HepG2 (cell line): ENCODE measurements around the gene PCSK6. TPM values are rescaled to one million over a fixed set of nuclear protein-coding genes. Genes with fewer than 3 reads are reported as not detected.
A peak's percentile ranks its signal among the peaks of the same experiment; 100 is the strongest.

ENCODE experiments used
- CENPX ChIP-seq: sonication (generic); formaldehyde crosslinking; IDR thresholded peaks from 2 replicates; pipeline ENCODE4 v1.9.0; 2021; ENCODE audit warnings: mild to moderate bottlenecking, missing genetic modification reagents, moderate library complexity
- DR1 ChIP-seq: sonication (generic); formaldehyde crosslinking; IDR thresholded peaks from 2 replicates; pipeline ENCODE4 v1.8.0; 2021; ENCODE audit warnings: mild to moderate bottlenecking, missing genetic modification reagents, inconsistent platforms
- GZF1 ChIP-seq: sonication (generic); formaldehyde crosslinking; IDR thresholded peaks from 2 replicates; pipeline ENCODE4 v1.5.1; 2020; ENCODE audit warnings: mild to moderate bottlenecking, missing genetic modification reagents
- HOXA3 ChIP-seq: sonication (generic); formaldehyde crosslinking; IDR thresholded peaks from 2 replicates; pipeline ENCODE4 v1.5.0; 2020; ENCODE audit warnings: missing genetic modification reagents
- KLF13 ChIP-seq: sonication (generic); formaldehyde crosslinking; IDR thresholded peaks from 2 replicates; pipeline ENCODE4 v1.4.0; 2020; ENCODE audit warnings: mild to moderate bottlenecking, missing genetic modification reagents
- KMT2A ChIP-seq: sonication (generic); formaldehyde crosslinking; IDR thresholded peaks from 2 replicates; pipeline ENCODE4 v1.4.0; 2020; ENCODE audit warnings: missing genetic modification reagents
- NFYB ChIP-seq: sonication (generic); formaldehyde crosslinking; IDR thresholded peaks from 2 replicates; pipeline ENCODE4 v1.4.0; 2020; ENCODE audit warnings: missing genetic modification reagents
- STAT5B ChIP-seq: sonication (generic); formaldehyde crosslinking; IDR thresholded peaks from 2 replicates; pipeline ENCODE4 v1.4.0; 2020; ENCODE audit warnings: missing genetic modification reagents
- TEAD3 ChIP-seq: optimal IDR thresholded peaks from 2 replicates; pipeline ENCODE3; 2016; ENCODE audit warnings: borderline replicate concordance
- U2AF2 ChIP-seq: fragments of 200-400 bp; formaldehyde crosslinking; IDR thresholded peaks from 2 replicates; pipeline ENCODE4 v1.6.1; 2017; ENCODE audit warnings: low read depth, mild to moderate bottlenecking, low read length
- ZNF235 ChIP-seq: sonication (generic); formaldehyde crosslinking; IDR thresholded peaks from 2 replicates; pipeline ENCODE4 v1.8.1; 2023; ENCODE audit warnings: mild to moderate bottlenecking, missing genetic modification reagents, borderline replicate concordance
- ZNF562 ChIP-seq: sonication (generic); formaldehyde crosslinking; IDR thresholded peaks from 2 replicates; pipeline ENCODE4 v1.8.0; 2022; ENCODE audit warnings: missing genetic modification reagents, borderline replicate concordance
- ZNF737 ChIP-seq: sonication (generic); formaldehyde crosslinking; IDR thresholded peaks from 2 replicates; pipeline ENCODE4 v1.5.0; 2020; ENCODE audit warnings: missing genetic modification reagents, mild to moderate bottlenecking, borderline replicate concordance
- ZNF749 ChIP-seq: sonication (generic); formaldehyde crosslinking; IDR thresholded peaks from 2 replicates; pipeline ENCODE4 v1.8.0; 2022; ENCODE audit warnings: mild to moderate bottlenecking, missing genetic modification reagents, moderate library complexity, borderline replicate concordance
- ZSCAN29 ChIP-seq: sonication (generic); formaldehyde crosslinking; conservative IDR thresholded peaks from 2 replicates; pipeline ENCODE4 v1.4.0; 2020; ENCODE audit warnings: mild to moderate bottlenecking, missing genetic modification reagents
- polyA plus RNA-seq, 8 experiments: library from polyadenylated mRNA; depleted of rRNA in 3 of 8; stranded (reverse) in 7 of 8; unstranded in 1 of 8; fragments of >200 nt; fragmentation: Illumina TruSeq in 4 of 8; extraction: Trizol in 4 of 8; gene quantifications; 2 replicates each; pipeline versions ENCODE4 v1.2.1 to v1.2.3, GENCODE V29; 2011 to 2016; ENCODE audit warnings: low read depth in 4 of 8, missing spikeins in 1 of 8, mixed read lengths in 1 of 8; ENCODE audit not compliant: insufficient read depth in 1 of 8
- total RNA-seq, 5 experiments: library from RNA; depleted of rRNA; stranded (reverse); fragments of >200 nt; fragmentation: Illumina TruSeq; extraction: Trizol; gene quantifications; 2 replicates each; pipeline ENCODE4 v1.2.3, GENCODE V29; 2016; ENCODE audit warnings: low read depth in 1 of 5
- TF ChIP-seq, protein P1 (sequence below): sonication (generic); formaldehyde crosslinking; IDR thresholded peaks from 2 replicates; pipeline ENCODE4 v1.4.0; 2020; ENCODE audit warnings: mild to moderate bottlenecking, missing genetic modification reagents
- TF ChIP-seq, protein P2 (sequence below): sonication (generic); formaldehyde crosslinking; IDR thresholded peaks from 2 replicates; pipeline ENCODE4 v1.4.0; 2020; ENCODE audit warnings: missing genetic modification reagents, low read depth, mild to moderate bottlenecking, borderline replicate concordance
- TF ChIP-seq, protein P3 (sequence below): sonication (generic); formaldehyde crosslinking; IDR thresholded peaks from 2 replicates; pipeline ENCODE4 v1.4.0; 2020; ENCODE audit warnings: mild to moderate bottlenecking, missing genetic modification reagents, borderline replicate concordance
- TF ChIP-seq, protein P4 (sequence below): sonication (generic); formaldehyde crosslinking; IDR thresholded peaks from 2 replicates; pipeline ENCODE4 v1.4.0; 2020; ENCODE audit warnings: missing genetic modification reagents, borderline replicate concordance

Gene PCSK6
- total and polyA plus RNA-seq, 2 of the 13 experiments (the other 11 are each of a cell fraction or from before 2014, with no cell fraction given) = 56.5 to 155 TPM

DNA sequence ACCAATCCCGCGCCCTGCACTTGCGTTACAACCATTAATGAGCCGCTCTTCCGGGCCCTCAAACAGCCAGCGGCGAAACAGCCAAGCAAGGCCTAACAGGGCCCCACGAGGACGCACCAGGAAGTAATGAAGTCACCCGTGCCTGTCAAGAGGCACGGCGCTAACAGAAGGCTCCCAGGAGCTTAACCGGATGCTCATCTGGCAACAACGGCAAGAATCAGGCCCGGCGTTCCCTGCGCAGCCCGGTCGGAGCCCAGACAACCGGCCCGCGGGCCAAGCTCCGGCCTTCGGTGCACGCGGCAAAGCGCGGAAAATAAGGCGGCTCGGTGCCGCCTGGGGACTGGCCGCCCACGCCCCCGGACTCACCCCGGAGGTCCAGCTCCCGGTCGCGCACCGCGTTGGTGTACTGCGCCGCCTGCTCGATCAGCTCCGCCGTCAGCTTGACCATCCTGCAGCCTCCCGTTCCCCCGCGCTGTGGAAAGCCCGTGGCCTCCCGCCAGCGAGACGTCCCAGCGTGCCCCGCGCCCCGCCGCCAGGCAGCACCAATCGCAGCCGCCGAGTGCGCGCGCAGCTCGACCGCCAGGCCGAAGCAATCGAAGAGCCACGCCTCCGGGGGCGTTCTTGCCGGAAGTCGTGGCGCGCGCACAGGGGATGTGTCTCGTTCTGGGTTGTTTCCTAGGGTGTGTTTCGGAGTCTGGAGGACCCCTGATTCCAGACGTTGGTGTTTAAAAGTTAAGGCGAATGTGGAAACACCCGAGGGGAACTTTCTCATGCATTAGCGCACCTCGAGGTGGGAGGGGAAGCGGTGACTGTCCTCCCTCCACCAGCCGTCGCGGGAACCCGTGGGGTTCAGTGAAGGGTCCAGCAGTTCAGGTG, 194.5 kb downstream of the PCSK6 start, which contains the start of gene SNRPA1 (continued):
- TF ChIP-seq DR1 (CRISPR knock-in tag) (peak; percentile 83), STAT5B (no peak), ZNF235 (CRISPR knock-in tag) (peak; percentile 62; the same call in 1 of the 2 replicates), TEAD3 (CRISPR knock-in tag) (peak; percentile 88), U2AF2 (no peak), NFYB (CRISPR knock-in tag) (peak; percentile 52), ZSCAN29 (CRISPR knock-in tag) (peak; percentile 89), CENPX (CRISPR knock-in tag) (no peak), HOXA3 (CRISPR knock-in tag) (peak; percentile 95), KMT2A (CRISPR knock-in tag) (peak; percentile 98), KLF13 (no peak), ZNF562 (no peak), GZF1 (0 out of 2 replicates have a peak, but pooled peaks have one; percentile 40), ZNF749 (CRISPR knock-in tag) (no peak), ZNF737 (CRISPR knock-in tag) (no peak)
- TF ChIP-seq, protein P1, sequence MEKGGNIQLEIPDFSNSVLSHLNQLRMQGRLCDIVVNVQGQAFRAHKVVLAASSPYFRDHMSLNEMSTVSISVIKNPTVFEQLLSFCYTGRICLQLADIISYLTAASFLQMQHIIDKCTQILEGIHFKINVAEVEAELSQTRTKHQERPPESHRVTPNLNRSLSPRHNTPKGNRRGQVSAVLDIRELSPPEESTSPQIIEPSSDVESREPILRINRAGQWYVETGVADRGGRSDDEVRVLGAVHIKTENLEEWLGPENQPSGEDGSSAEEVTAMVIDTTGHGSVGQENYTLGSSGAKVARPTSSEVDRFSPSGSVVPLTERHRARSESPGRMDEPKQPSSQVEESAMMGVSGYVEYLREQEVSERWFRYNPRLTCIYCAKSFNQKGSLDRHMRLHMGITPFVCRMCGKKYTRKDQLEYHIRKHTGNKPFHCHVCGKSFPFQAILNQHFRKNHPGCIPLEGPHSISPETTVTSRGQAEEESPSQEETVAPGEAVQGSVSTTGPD (CRISPR knock-in tag) = no peak
- TF ChIP-seq, protein P2, sequence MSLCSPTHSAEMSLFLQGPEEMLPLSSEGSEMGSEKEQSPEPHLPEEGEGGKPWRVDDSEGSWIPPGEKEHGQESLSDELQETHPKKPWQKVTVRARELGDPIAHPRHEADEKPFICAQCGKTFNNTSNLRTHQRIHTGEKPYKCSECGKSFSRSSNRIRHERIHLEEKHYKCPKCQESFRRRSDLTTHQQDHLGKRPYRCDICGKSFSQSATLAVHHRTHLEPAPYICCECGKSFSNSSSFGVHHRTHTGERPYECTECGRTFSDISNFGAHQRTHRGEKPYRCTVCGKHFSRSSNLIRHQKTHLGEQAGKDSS (CRISPR knock-in tag) = peak; percentile 93; the same call in 1 of the 2 replicates
- TF ChIP-seq, protein P3, sequence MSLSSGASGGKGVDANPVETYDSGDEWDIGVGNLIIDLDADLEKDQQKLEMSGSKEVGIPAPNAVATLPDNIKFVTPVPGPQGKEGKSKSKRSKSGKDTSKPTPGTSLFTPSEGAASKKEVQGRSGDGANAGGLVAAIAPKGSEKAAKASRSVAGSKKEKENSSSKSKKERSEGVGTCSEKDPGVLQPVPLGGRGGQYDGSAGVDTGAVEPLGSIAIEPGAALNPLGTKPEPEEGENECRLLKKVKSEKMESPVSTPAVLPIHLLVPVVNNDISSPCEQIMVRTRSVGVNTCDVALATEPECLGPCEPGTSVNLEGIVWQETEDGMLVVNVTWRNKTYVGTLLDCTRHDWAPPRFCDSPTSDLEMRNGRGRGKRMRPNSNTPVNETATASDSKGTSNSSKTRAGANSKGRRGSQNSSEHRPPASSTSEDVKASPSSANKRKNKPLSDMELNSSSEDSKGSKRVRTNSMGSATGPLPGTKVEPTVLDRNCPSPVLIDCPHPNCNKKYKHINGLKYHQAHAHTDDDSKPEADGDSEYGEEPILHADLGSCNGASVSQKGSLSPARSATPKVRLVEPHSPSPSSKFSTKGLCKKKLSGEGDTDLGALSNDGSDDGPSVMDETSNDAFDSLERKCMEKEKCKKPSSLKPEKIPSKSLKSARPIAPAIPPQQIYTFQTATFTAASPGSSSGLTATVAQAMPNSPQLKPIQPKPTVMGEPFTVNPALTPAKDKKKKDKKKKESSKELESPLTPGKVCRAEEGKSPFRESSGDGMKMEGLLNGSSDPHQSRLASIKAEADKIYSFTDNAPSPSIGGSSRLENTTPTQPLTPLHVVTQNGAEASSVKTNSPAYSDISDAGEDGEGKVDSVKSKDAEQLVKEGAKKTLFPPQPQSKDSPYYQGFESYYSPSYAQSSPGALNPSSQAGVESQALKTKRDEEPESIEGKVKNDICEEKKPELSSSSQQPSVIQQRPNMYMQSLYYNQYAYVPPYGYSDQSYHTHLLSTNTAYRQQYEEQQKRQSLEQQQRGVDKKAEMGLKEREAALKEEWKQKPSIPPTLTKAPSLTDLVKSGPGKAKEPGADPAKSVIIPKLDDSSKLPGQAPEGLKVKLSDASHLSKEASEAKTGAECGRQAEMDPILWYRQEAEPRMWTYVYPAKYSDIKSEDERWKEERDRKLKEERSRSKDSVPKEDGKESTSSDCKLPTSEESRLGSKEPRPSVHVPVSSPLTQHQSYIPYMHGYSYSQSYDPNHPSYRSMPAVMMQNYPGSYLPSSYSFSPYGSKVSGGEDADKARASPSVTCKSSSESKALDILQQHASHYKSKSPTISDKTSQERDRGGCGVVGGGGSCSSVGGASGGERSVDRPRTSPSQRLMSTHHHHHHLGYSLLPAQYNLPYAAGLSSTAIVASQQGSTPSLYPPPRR (CRISPR knock-in tag) = peak; percentile 59; the same call in 1 of the 2 replicates
- TF ChIP-seq, protein P4, sequence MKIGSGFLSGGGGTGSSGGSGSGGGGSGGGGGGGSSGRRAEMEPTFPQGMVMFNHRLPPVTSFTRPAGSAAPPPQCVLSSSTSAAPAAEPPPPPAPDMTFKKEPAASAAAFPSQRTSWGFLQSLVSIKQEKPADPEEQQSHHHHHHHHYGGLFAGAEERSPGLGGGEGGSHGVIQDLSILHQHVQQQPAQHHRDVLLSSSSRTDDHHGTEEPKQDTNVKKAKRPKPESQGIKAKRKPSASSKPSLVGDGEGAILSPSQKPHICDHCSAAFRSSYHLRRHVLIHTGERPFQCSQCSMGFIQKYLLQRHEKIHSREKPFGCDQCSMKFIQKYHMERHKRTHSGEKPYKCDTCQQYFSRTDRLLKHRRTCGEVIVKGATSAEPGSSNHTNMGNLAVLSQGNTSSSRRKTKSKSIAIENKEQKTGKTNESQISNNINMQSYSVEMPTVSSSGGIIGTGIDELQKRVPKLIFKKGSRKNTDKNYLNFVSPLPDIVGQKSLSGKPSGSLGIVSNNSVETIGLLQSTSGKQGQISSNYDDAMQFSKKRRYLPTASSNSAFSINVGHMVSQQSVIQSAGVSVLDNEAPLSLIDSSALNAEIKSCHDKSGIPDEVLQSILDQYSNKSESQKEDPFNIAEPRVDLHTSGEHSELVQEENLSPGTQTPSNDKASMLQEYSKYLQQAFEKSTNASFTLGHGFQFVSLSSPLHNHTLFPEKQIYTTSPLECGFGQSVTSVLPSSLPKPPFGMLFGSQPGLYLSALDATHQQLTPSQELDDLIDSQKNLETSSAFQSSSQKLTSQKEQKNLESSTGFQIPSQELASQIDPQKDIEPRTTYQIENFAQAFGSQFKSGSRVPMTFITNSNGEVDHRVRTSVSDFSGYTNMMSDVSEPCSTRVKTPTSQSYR = no peak
